Peyer's patch (tissue), 4 donors: ENCODE results near the gene MOSPD2.

Experiments used
- POLR2A ChIP-seq, 2 donors: fragments of 450-650 bp; IDR thresholded peaks; one replicate each; pipeline ENCODE4 v1.5.1; 2017; ENCODE audit warnings: antibody characterized with exemption in 2 of 2, mild to moderate bottlenecking in 2 of 2, moderate library complexity in 2 of 2
- TF ChIP-seq, protein P1 (sequence below), 6 experiments: fragments of 450-650 bp in 4 of 6; fragments of 200-600 bp in 2 of 6; sonication (generic) in 1 of 6; IDR thresholded peaks; one replicate each; pipeline ENCODE4 v1.5.1; 2017 to 2019; ENCODE audit warnings: antibody characterized with exemption in 6 of 6, mild to moderate bottlenecking in 3 of 6, moderate library complexity in 1 of 6

DNA sequence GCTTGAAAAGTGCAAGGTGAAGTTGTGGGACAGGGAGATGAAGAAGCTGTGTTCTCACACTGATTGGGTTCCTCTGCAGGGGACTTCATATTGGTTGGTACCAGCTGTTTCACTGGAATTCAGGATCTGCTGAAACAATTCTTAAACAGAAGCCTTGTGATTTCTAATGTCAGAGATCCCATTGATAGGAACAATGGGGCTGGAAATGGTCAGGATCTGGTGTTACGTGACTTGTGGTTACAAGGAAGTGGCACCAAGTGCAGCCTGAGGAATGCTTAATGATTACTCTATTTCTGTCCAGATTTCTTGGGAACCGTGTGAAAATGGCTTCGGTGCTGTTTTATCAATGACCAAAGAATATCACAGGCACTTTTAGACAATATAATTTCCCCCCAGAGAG, 68.1 kb downstream of the MOSPD2 start:
- TF ChIP-seq, protein P1, sequence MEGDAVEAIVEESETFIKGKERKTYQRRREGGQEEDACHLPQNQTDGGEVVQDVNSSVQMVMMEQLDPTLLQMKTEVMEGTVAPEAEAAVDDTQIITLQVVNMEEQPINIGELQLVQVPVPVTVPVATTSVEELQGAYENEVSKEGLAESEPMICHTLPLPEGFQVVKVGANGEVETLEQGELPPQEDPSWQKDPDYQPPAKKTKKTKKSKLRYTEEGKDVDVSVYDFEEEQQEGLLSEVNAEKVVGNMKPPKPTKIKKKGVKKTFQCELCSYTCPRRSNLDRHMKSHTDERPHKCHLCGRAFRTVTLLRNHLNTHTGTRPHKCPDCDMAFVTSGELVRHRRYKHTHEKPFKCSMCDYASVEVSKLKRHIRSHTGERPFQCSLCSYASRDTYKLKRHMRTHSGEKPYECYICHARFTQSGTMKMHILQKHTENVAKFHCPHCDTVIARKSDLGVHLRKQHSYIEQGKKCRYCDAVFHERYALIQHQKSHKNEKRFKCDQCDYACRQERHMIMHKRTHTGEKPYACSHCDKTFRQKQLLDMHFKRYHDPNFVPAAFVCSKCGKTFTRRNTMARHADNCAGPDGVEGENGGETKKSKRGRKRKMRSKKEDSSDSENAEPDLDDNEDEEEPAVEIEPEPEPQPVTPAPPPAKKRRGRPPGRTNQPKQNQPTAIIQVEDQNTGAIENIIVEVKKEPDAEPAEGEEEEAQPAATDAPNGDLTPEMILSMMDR (IDR thresholded peaks at IDR 0.05), result no peak
- no peak for TF ChIP-seq POLR2A (IDR thresholded peaks at IDR 0.05)
